ENCODE data around the gene VPS13C. TPM values are rescaled to one million over a fixed set of nuclear protein-coding genes. Genes with fewer than 3 reads are reported as not detected.

The VPS13C gene
- total RNA-seq, 1 experiment from 2014 or later = 47.3 TPM

GRCh38 chr15:61890106-61890505, 170.1 kb downstream of the VPS13C start:
- CTCF ChIA-PET = no interaction called here
- DNase-seq (ENCODE audit: low read depth, low spot score) (no peak), ATAC-seq (no peak)
- Histone ChIP-seq H3K9me3 (ENCODE audit: control insufficient read depth, insufficient read depth, low read depth, low read length) (peaks cover 12% of the 10 kb centered on the region; the same call in 1 of the 2 replicates), H3K27ac (ENCODE audit: low read length) (no peak overlapping the region), H3K4me3 (ENCODE audit: low read depth in 2 of 2, low read length in 2 of 2) (no peak overlapping the region), H3K4me1 (ENCODE audit: control insufficient read depth, insufficient read depth, low read length) (no peaks in the 10 kb centered on the region), H3K27me3 (ENCODE audit: control insufficient read depth, insufficient read depth, low read length) (no peaks in the 10 kb centered on the region), H3K36me3 (ENCODE audit: control insufficient read depth, insufficient read depth, low read length) (no peaks in the 10 kb centered on the region)
- no TSS peak for BruUV-seq (replicated peaks)
- TF ChIP-seq TCF7L2 (IDR thresholded peaks at IDR 0.05; ENCODE audit: low read depth, low read length) = no peak
- POLR2A ChIA-PET = no interaction called here
- in situ Hi-C loops (cut with HindIII; ENCODE audit: low pct_unique_long_range_greater_than_20kb, low sequenced_read_pairs) (no loop called here), intact Hi-C loops (cut with micrococcal nuclease; ENCODE audit: unreplicated experiment) (no loop called here)

DNA sequence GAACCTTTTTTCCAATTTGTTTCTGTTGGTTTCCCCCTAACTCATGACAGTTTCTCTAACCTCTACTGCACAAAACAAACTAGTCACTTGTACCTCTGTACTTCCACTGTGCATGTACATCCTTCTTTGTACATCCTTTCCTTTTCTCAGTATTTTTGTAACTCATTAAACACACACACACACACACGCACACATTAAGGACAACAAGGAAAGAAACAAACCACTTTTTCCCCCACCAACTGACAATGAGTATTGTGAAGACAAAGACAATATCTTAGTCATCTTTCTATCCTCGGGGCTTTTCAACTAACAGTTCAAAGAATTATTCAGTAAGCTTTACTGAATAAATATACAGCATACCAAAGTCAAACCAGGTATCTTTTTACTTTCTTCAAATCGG, 170.5 kb downstream of the VPS13C start:
- intact Hi-C loops (cut with micrococcal nuclease; ENCODE audit: unreplicated experiment) = loop anchor here (2.0 kb wide), 1 partner anchor 13 kb away; no protein-coding TSS in a partner anchor
- POLR2A ChIA-PET = no interaction called here
- no peaks in the 10 kb centered on the region for H3K36me3 ChIP-seq (ENCODE audit: control insufficient read depth, insufficient read depth, low read length)

More for the DNA sequence above, 170.5 kb downstream of the VPS13C start:
- Histone ChIP-seq H3K27ac (ENCODE audit: low read length) (no peak overlapping the region), H3K9me3 (ENCODE audit: control insufficient read depth, insufficient read depth, low read depth, low read length) (peaks cover 10% of the 10 kb centered on the region; the same call in 1 of the 2 replicates), H3K4me1 (ENCODE audit: control insufficient read depth, insufficient read depth, low read length) (no peaks in the 10 kb centered on the region), H3K4me3 (ENCODE audit: low read depth in 2 of 2, low read length in 2 of 2) (no peak overlapping the region), H3K27me3 (ENCODE audit: control insufficient read depth, insufficient read depth, low read length) (no peaks in the 10 kb centered on the region)
- ATAC-seq (no peak), DNase-seq (ENCODE audit: low read depth, low spot score) (no peak)
- BruUV-seq (replicated peaks) = no TSS peak
- CTCF ChIA-PET = no interaction called here
- in situ Hi-C loops (cut with HindIII; ENCODE audit: low pct_unique_long_range_greater_than_20kb, low sequenced_read_pairs) = no loop called here
- TF ChIP-seq POLR2AphosphoS5 (IDR thresholded peaks at IDR 0.05; ENCODE audit: low read depth, low read length) (no peak), SIN3A (IDR thresholded peaks at IDR 0.05; ENCODE audit: borderline replicate concordance, insufficient read depth, low read depth, low read length) (no peak), TCF7L2 (IDR thresholded peaks at IDR 0.05; ENCODE audit: low read depth, low read length) (no peak), CTCF (IDR thresholded peaks at IDR 0.05) (no peak)
- TF ChIP-seq, protein P1, sequence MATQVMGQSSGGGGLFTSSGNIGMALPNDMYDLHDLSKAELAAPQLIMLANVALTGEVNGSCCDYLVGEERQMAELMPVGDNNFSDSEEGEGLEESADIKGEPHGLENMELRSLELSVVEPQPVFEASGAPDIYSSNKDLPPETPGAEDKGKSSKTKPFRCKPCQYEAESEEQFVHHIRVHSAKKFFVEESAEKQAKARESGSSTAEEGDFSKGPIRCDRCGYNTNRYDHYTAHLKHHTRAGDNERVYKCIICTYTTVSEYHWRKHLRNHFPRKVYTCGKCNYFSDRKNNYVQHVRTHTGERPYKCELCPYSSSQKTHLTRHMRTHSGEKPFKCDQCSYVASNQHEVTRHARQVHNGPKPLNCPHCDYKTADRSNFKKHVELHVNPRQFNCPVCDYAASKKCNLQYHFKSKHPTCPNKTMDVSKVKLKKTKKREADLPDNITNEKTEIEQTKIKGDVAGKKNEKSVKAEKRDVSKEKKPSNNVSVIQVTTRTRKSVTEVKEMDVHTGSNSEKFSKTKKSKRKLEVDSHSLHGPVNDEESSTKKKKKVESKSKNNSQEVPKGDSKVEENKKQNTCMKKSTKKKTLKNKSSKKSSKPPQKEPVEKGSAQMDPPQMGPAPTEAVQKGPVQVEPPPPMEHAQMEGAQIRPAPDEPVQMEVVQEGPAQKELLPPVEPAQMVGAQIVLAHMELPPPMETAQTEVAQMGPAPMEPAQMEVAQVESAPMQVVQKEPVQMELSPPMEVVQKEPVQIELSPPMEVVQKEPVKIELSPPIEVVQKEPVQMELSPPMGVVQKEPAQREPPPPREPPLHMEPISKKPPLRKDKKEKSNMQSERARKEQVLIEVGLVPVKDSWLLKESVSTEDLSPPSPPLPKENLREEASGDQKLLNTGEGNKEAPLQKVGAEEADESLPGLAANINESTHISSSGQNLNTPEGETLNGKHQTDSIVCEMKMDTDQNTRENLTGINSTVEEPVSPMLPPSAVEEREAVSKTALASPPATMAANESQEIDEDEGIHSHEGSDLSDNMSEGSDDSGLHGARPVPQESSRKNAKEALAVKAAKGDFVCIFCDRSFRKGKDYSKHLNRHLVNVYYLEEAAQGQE (IDR thresholded peaks at IDR 0.05; ENCODE audit: insufficient read depth in 1 of 2, low read depth in 2 of 2, low read length in 1 of 2) = no peak
